ENCODE data around the gene KIF17.
"Not testable (repeated sequence)": the region's sequence is repeated elsewhere in the genome, so short reads cannot be mapped to it uniquely, and the experiment has no call there.

KIF17 gene

GRCh38 chr1:20727746-20728316, 10.0 kb upstream of the KIF17 start:
- DNase-seq (ENCODE audit: low read depth in 2 of 3, low spot score in 2 of 3): no peak

- no peak for DNase-seq (ENCODE audit: low read depth in 2 of 3, low spot score in 2 of 3)
Measured at GRCh38 chr1:20726932-20727745, 9.3 kb upstream of the KIF17 start.

GRCh38 chr1:20726118-20726911, 8.5 kb upstream of the KIF17 start:
- DNase-seq (ENCODE audit: low read depth in 2 of 3, low spot score in 2 of 3): no peak

GRCh38 chr1:20725189-20726117, 7.6 kb upstream of the KIF17 start:
- no peak for DNase-seq (ENCODE audit: low read depth in 2 of 3, low spot score in 2 of 3)

- no peak for DNase-seq (ENCODE audit: low read depth in 2 of 3, low spot score in 2 of 3)
Measured at GRCh38 chr1:20724364-20725188, 6.8 kb upstream of the KIF17 start.

- DNase-seq (ENCODE audit: low read depth in 2 of 3, low spot score in 2 of 3): no peak
Measured at GRCh38 chr1:20723537-20724363, 5.9 kb upstream of the KIF17 start.

- no peak for DNase-seq (ENCODE audit: low read depth in 2 of 3, low spot score in 2 of 3)
Measured at GRCh38 chr1:20723159-20723536, 5.3 kb upstream of the KIF17 start.

- no peak for DNase-seq (ENCODE audit: low read depth in 2 of 3, low spot score in 2 of 3)
Measured at GRCh38 chr1:20721117-20722061, 3.6 kb upstream of the KIF17 start.

GRCh38 chr1:20720631-20721091, 2.9 kb upstream of the KIF17 start:
- no peak for DNase-seq (ENCODE audit: low read depth in 2 of 3, low spot score in 2 of 3)

GRCh38 chr1:20719871-20720620, 2.2 kb upstream of the KIF17 start:
- DNase-seq (ENCODE audit: low read depth in 2 of 3, low spot score in 2 of 3): no peak

- no peak for DNase-seq (ENCODE audit: low read depth in 2 of 3, low spot score in 2 of 3)
Measured at GRCh38 chr1:20719261-20719660, 1.5 kb upstream of the KIF17 start.

- not testable (repeated sequence) for DNase-seq (ENCODE audit: low read depth in 2 of 3, low spot score in 2 of 3)
Measured at GRCh38 chr1:20718343-20718882, 606 bp upstream of the KIF17 start.

GRCh38 chr1:20716232-20716631, 1.6 kb downstream of the KIF17 start:
- no peak for DNase-seq (ENCODE audit: low read depth in 2 of 3, low spot score in 2 of 3)

- DNase-seq (ENCODE audit: low read depth in 2 of 3, low spot score in 2 of 3): no peak
Measured at GRCh38 chr1:20715406-20715805, 2.4 kb downstream of the KIF17 start.

GRCh38 chr1:20713440-20713839, 4.4 kb downstream of the KIF17 start:
- no peak for DNase-seq (ENCODE audit: low read depth in 2 of 3, low spot score in 2 of 3)

- no peak for DNase-seq (ENCODE audit: low read depth in 2 of 3, low spot score in 2 of 3)
Measured at GRCh38 chr1:20712215-20712577, 5.6 kb downstream of the KIF17 start.
